NCI-H82 (cell line): ENCODE measurements around the gene SLC24A3.

Source experiments
- DNase-seq: peaks from one replicate; lab custom pipeline; 2025; lab: John Stamatoyannopoulos, UW

The SLC24A3 gene

DNA sequence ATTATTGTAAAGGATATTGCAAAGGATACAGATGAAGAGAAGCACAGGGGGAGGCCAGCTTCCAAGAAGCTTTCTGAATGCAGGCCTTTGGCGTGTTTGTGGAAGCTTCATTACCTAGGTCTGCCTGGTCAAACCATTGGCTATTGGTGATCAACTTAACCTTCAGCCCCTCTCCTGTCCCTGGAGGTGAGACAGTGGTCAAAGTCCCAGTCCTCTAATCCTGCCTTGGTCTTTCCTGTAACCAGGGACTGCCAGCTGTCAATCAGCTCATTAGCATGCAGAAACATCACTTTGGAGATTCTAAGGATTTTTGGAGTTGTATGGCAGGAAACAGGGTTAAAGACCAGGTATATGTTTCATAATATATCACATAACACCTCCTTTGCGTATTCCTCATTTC is 558.6 kb downstream of the SLC24A3 start:
- peak; percentile 65 for DNase-seq
